T-cell (primary cell): ENCODE data around the gene DARS1. TPM values are rescaled to one million over a fixed set of nuclear protein-coding genes. Genes with fewer than 3 reads are reported as not detected.

ENCODE experiments used
- ATAC-seq, 4 experiments: fragments of 200-7000 bp in 3 of 4; fragments of 150-1000 bp in 1 of 4; cut with Tn5 transposase; replicated peaks in 1 of 4; 1 replicate in 3 of 4; 2 replicates in 1 of 4; pipeline ENCODE4 v1.10.0; 2021; ENCODE audit warnings: moderate library complexity in 3 of 4, mild to moderate bottlenecking in 2 of 4, moderate number of reproducible peaks in 1 of 4
- CTCF ChIA-PET, 2 donors: fragments of 300-600 bp; sonication (Branson Sonifier 250); formaldehyde crosslinking; loops; one replicate each; lab custom pipeline; 2022; ENCODE audit warnings: antibody characterized with exemption in 2 of 2; lab: Charles Lee
- POLR2A ChIA-PET, 2 donors: fragments of 300-600 bp; sonication (Branson Sonifier 250); formaldehyde crosslinking; loops; one replicate each; lab custom pipeline; 2022; ENCODE audit warnings: antibody characterized with exemption in 2 of 2; lab: Charles Lee
- DNase-seq, 35 experiments: peaks; one replicate each; pipeline versions ENCODE4 v3.0.0 to v3.0.0-alpha.2; 2013 to 2023
- H3K27ac ChIP-seq: one replicate; pipeline ENCODE4 v1.5.1; 2013; ENCODE audit warnings: low read length
- H3K27me3 ChIP-seq, 2 experiments: replicated peaks in 1 of 2; 1 replicate in 1 of 2; 2 replicates in 1 of 2; pipeline versions ENCODE4 v1.6.1 to v1.7.0; 2013; ENCODE audit warnings: low read length in 1 of 2, mixed read lengths in 1 of 2; ENCODE audit not compliant: control insufficient read depth in 2 of 2, insufficient read depth in 2 of 2; ENCODE audit errors: extremely low read depth in 1 of 2
- H3K36me3 ChIP-seq, 2 donors: 1 replicate in 1 of 2; 2 replicates in 1 of 2; pipeline versions ENCODE4 v1.6.1 to v1.7.0; 2013; ENCODE audit warnings: low read length in 1 of 2; ENCODE audit not compliant: control insufficient read depth in 2 of 2, insufficient read depth in 1 of 2; ENCODE audit errors: extremely low read depth in 1 of 2
- H3K4me1 ChIP-seq, 2 experiments: 1 replicate in 1 of 2; 2 replicates in 1 of 2; pipeline versions ENCODE4 v1.6.1 to v1.7.0; 2013; ENCODE audit warnings: low read length in 2 of 2, mixed read lengths in 1 of 2; ENCODE audit not compliant: insufficient read depth in 2 of 2, control insufficient read depth in 1 of 2; ENCODE audit errors: extremely low read depth in 1 of 2
- H3K4me3 ChIP-seq, 2 donors: 1 replicate in 1 of 2; 2 replicates in 1 of 2; pipeline versions ENCODE4 v1.5.1 to v1.7.0; 2013; ENCODE audit warnings: mild to moderate bottlenecking in 2 of 2, low read length in 1 of 2, moderate library complexity in 1 of 2; ENCODE audit not compliant: control insufficient read depth in 1 of 2; ENCODE audit errors: extremely low read depth in 1 of 2
- H3K9me3 ChIP-seq: 2 replicates; pipeline ENCODE4 v1.7.0; 2013
- H3K27ac Mint-ChIP-seq, 2 donors: one replicate each; pipeline ENCODE4 v1.8.0; 2020 to 2021; ENCODE audit warnings: mild to moderate bottlenecking in 2 of 2, mixed read lengths in 2 of 2
- H3K27me3 Mint-ChIP-seq, 2 donors: one replicate each; pipeline ENCODE4 v1.8.0; 2021 to 2022; ENCODE audit warnings: mixed read lengths in 2 of 2
- H3K36me3 Mint-ChIP-seq: one replicate; pipeline ENCODE4 v1.8.0; 2021; ENCODE audit warnings: mixed read lengths
- H3K4me1 Mint-ChIP-seq, 3 donors: one replicate each; pipeline ENCODE4 v1.8.0; 2020 to 2022; ENCODE audit warnings: mixed read lengths in 3 of 3, mild to moderate bottlenecking in 1 of 3
- H3K4me3 Mint-ChIP-seq, 3 donors: one replicate each; pipeline ENCODE4 v1.8.0; 2020 to 2022; ENCODE audit warnings: mild to moderate bottlenecking in 3 of 3, mixed read lengths in 3 of 3, moderate library complexity in 3 of 3
- H3K9me3 Mint-ChIP-seq, 3 donors: one replicate each; pipeline ENCODE4 v1.8.0; 2020 to 2022; ENCODE audit warnings: mixed read lengths in 3 of 3
- WGBS: methylation state at CpG from one replicate; pipeline ENCODE4 v1.1.5; 2013; ENCODE audit warnings: missing lambda C conversion rate; ENCODE audit not compliant: insufficient coverage; 5-methylcytosine and 5-hydroxymethylcytosine counted together
- total RNA-seq, 35 experiments: library from RNA in 6 of 35; stranded (reverse) in 6 of 35; fragments of 120-200 nt in 1 of 35; gene quantifications; one replicate each; pipeline versions ENCODE4 v1.2.1 to v1.2.4 and lab custom pipeline; 2013 to 2026

The DARS1 gene
- total RNA-seq (10 to 100 TPM; 48.2 to 77.4 (median 69.4) TPM), total RNA-seq (lab: John Stamatoyannopoulos, UW) (71.5 to 215 (median 108) reads per million in 29 experiments)
- total RNA-seq (2013), result 89.5 TPM

GRCh38 chr2:135985018-135985825, at the start of gene DARS1:
Gene DARS1, minus strand, starts transcription at chr2:135985626. Its CDS starts 158 bp downstream, at chr2:135985468.
- H3K27me3 Mint-ChIP-seq, result no peaks in the 10 kb centered on the region
- peaks cover 48 to 51% (median 49%) of the 10 kb centered on the region in 3 donors for H3K4me1 Mint-ChIP-seq
- ChIA-PET POLR2A (interaction anchor here in 1 of 2 donors (0.5 to 1.4 kb wide), 8 partner anchors 38 to 399 kb away, joined by 3 to 12 read pairs (median 4); no protein-coding TSS in a partner anchor), CTCF (interaction anchor here in 1 of 2 donors (0.5 to 2.7 kb wide), 6 partner anchors 71 to 399 kb away, joined by 3 to 9 read pairs (median 6); no protein-coding TSS in a partner anchor)
- no peaks in the 10 kb centered on the region for H3K9me3 ChIP-seq
- DNase-seq (peak; percentile 31 to 87 (median 67)), ATAC-seq (peak; percentile 83 to 88 (median 84))
- peaks cover 21% of the 10 kb centered on the region for H3K36me3 Mint-ChIP-seq
- H3K4me1 ChIP-seq, result peaks cover 8 to 13% of the 10 kb centered on the region in 2 experiments
- H3K27me3 ChIP-seq, result no peaks in the 10 kb centered on the region
- H3K4me3 ChIP-seq, result peak within 1 kb of the TSS; percentile 88 to 91
- H3K27ac ChIP-seq, result peak within 1 kb of the TSS; percentile 96
- H3K36me3 ChIP-seq, result no peaks in the 10 kb centered on the region
- no peaks in the 10 kb centered on the region for H3K9me3 Mint-ChIP-seq
- peak within 1 kb of the TSS; percentile 99 for H3K27ac Mint-ChIP-seq
- under 1% methylated on average over 60 of the region's 64 CpGs for WGBS
- peak within 1 kb of the TSS; percentile 91 to 97 (median 92) for H3K4me3 Mint-ChIP-seq

- ATAC-seq, result no peak
- WGBS, result 80% methylated on average over 1 of the region's 3 CpGs
- no peaks in the 10 kb centered on the region for H3K36me3 ChIP-seq
- peaks cover 0 to 3% (median 1%) of the 10 kb centered on the region in 3 donors for H3K4me1 Mint-ChIP-seq
- H3K9me3 Mint-ChIP-seq, result peaks cover 0 to 4% (median 0%) of the 10 kb centered on the region in 3 donors
- H3K36me3 Mint-ChIP-seq, result no peaks in the 10 kb centered on the region
- no peak overlapping the region for H3K27ac Mint-ChIP-seq
- H3K4me3 Mint-ChIP-seq, result no peak overlapping the region
- no peaks in the 10 kb centered on the region for H3K27me3 Mint-ChIP-seq
- H3K27me3 ChIP-seq, result no peaks in the 10 kb centered on the region
- H3K27ac ChIP-seq, result no peak overlapping the region
- no peak overlapping the region for H3K4me3 ChIP-seq
- POLR2A ChIA-PET, result no interaction called here
- no peak for DNase-seq
- H3K9me3 ChIP-seq, result no peaks in the 10 kb centered on the region
- no peaks in the 10 kb centered on the region for H3K4me1 ChIP-seq
- CTCF ChIA-PET, result no interaction called here
These were observed 49.2 kb upstream of the DARS1 start for GRCh38 chr2:136034629-136035028.

GRCh38 chr2:136032817-136033535, 47.5 kb upstream of the DARS1 start:
- H3K27ac ChIP-seq, result no peak overlapping the region
- no CpG with 5 or more reads among the region's 3 CpGs for WGBS
- Mint-ChIP-seq H3K9me3 (no peaks in the 10 kb centered on the region), H3K4me1 (peaks cover 0 to 3% (median 1%) of the 10 kb centered on the region in 3 donors), H3K4me3 (no peak overlapping the region), H3K27me3 (no peaks in the 10 kb centered on the region), H3K36me3 (no peaks in the 10 kb centered on the region), H3K27ac (no peak overlapping the region)
- DNase-seq, result no peak
- no peak overlapping the region for H3K4me3 ChIP-seq
- H3K36me3 ChIP-seq, result no peaks in the 10 kb centered on the region
- ChIA-PET POLR2A (interaction anchor here in 1 of 2 donors (0.5 to 0.6 kb wide), 2 partner anchors 42 to 280 kb away, joined by 3 to 5 read pairs; no protein-coding TSS in a partner anchor), CTCF (no interaction called here)
- H3K27me3 ChIP-seq, result no peaks in the 10 kb centered on the region
- no peaks in the 10 kb centered on the region for H3K9me3 ChIP-seq
- no peak for ATAC-seq
- H3K4me1 ChIP-seq, result no peaks in the 10 kb centered on the region

GRCh38 chr2:136032192-136032591, 46.8 kb upstream of the DARS1 start:
- Histone ChIP-seq H3K27ac (no peak overlapping the region), H3K36me3 (no peaks in the 10 kb centered on the region), H3K4me1 (no peaks in the 10 kb centered on the region), H3K4me3 (no peak overlapping the region), H3K27me3 (no peaks in the 10 kb centered on the region), H3K9me3 (no peaks in the 10 kb centered on the region)
- CTCF ChIA-PET, result no interaction called here
- DNase-seq (no peak), ATAC-seq (no peak)
- POLR2A ChIA-PET, result no interaction called here
- H3K36me3 Mint-ChIP-seq, result no peaks in the 10 kb centered on the region
- H3K4me1 Mint-ChIP-seq, result peaks cover 0 to 3% (median 1%) of the 10 kb centered on the region in 3 donors
- H3K4me3 Mint-ChIP-seq, result no peak overlapping the region
- H3K9me3 Mint-ChIP-seq, result no peaks in the 10 kb centered on the region
- H3K27me3 Mint-ChIP-seq, result no peaks in the 10 kb centered on the region
- H3K27ac Mint-ChIP-seq, result no peak overlapping the region
- WGBS, result no CpG with 5 or more reads among the region's 3 CpGs

- no peak for ATAC-seq
- Mint-ChIP-seq H3K27me3 (no peaks in the 10 kb centered on the region), H3K36me3 (no peaks in the 10 kb centered on the region), H3K4me1 (peaks cover 0 to 3% (median 1%) of the 10 kb centered on the region in 3 donors), H3K27ac (no peak overlapping the region), H3K9me3 (no peaks in the 10 kb centered on the region), H3K4me3 (no peak overlapping the region)
- H3K27me3 ChIP-seq, result no peaks in the 10 kb centered on the region
- H3K9me3 ChIP-seq, result no peaks in the 10 kb centered on the region
- H3K4me1 ChIP-seq, result no peaks in the 10 kb centered on the region
- ChIA-PET CTCF (no interaction called here), POLR2A (no interaction called here)
- H3K27ac ChIP-seq, result no peak overlapping the region
- no peak for DNase-seq
- H3K36me3 ChIP-seq, result no peaks in the 10 kb centered on the region
- 94% methylated on average over 7 of the region's 7 CpGs for WGBS
- no peak overlapping the region for H3K4me3 ChIP-seq
These were observed 46.3 kb upstream of the DARS1 start for GRCh38 chr2:136031711-136032110.

GRCh38 chr2:136030406-136030805, 45.0 kb upstream of the DARS1 start:
- no peaks in the 10 kb centered on the region for H3K27me3 Mint-ChIP-seq
- H3K36me3 Mint-ChIP-seq, result no peaks in the 10 kb centered on the region
- DNase-seq (no peak), ATAC-seq (no peak)
- H3K27me3 ChIP-seq, result peaks cover 0 to 3% of the 10 kb centered on the region in 2 experiments
- no peaks in the 10 kb centered on the region for H3K36me3 ChIP-seq
- H3K4me1 ChIP-seq, result peaks cover 3 to 4% of the 10 kb centered on the region in 2 experiments
- no peaks in the 10 kb centered on the region for H3K9me3 ChIP-seq
- H3K27ac ChIP-seq, result no peak overlapping the region
- ChIA-PET CTCF (interaction anchor here in 1 of 2 donors (0.7 kb wide), 1 partner anchor 104 kb away, joined by 4 read pairs; no protein-coding TSS in a partner anchor), POLR2A (no interaction called here)
- H3K9me3 Mint-ChIP-seq, result no peaks in the 10 kb centered on the region
- no peak overlapping the region for H3K4me3 Mint-ChIP-seq
- H3K4me1 Mint-ChIP-seq, result peaks cover 3 to 9% (median 6%) of the 10 kb centered on the region in 3 donors
- WGBS, result no CpG with 5 or more reads among the region's 3 CpGs
- H3K4me3 ChIP-seq, result no peak overlapping the region
- no peak overlapping the region for H3K27ac Mint-ChIP-seq
